ENCODE results near the gene MAST3. TPM values are rescaled to one million over a fixed set of nuclear protein-coding genes. Genes with fewer than 3 reads are reported as not detected.

MAST3 gene
- total and polyA plus RNA-seq, 2 donors (not counting 3 experiments of a cell fraction or from before 2014, with no cell fraction given): 1.5 to 2.7 TPM

GRCh38 chr19:18110609-18111232 is 13.1 kb downstream of the MAST3 start:
- ChIA-PET POLR2A (no interaction called here), CTCF (interaction anchor here (0.6 to 6.4 kb wide), 10 partner anchors 11 to 260 kb away, joined by 3 to 210 read pairs (median 4); partner anchors contain the start of gene PIK3R2)
- TF ChIP-seq EZH2 (IDR thresholded peaks at IDR 0.05; ENCODE audit: borderline replicate concordance, low read depth, low read length, severe bottlenecking) (no peak), MYC (IDR thresholded peaks at IDR 0.05; ENCODE audit: low read depth, low read length) (no peak), GATA2 (IDR thresholded peaks at IDR 0.05; ENCODE audit: insufficient read depth, insufficient read length, low read depth, low read length) (no peak), CTCF (IDR thresholded peaks at IDR 0.05; ENCODE audit: extremely low read depth in 1 of 2, insufficient read depth in 1 of 2, low read depth in 1 of 2, low read length in 2 of 2) (no peak), MAX (IDR thresholded peaks at IDR 0.05; ENCODE audit: insufficient read depth, insufficient read length) (no peak), JUN (IDR thresholded peaks at IDR 0.05; ENCODE audit: borderline replicate concordance, insufficient read depth, insufficient read length, low read depth) (no peak), POLR2AphosphoS5 (IDR thresholded peaks at IDR 0.05; ENCODE audit: insufficient read depth, low read depth, low read length) (no peak)
- no peak for DNase-seq (ENCODE audit: low read depth, low spot score)
- FAIRE-seq: no peak
- Histone ChIP-seq H3K4me2 (ENCODE audit: insufficient read depth, low read length) (no peak overlapping the region), H3K4me1 (ENCODE audit: control insufficient read depth, extremely low read depth, insufficient read depth, low read length) (no peaks in the 10 kb centered on the region), H3K9me1 (replicated peaks; ENCODE audit: control insufficient read depth, extremely low read depth, insufficient read depth, low read length) (no peaks in the 10 kb centered on the region), H4K20me1 (replicated peaks; ENCODE audit: control insufficient read depth, extremely low read depth, insufficient read depth, low read length) (no peaks in the 10 kb centered on the region), H3K27ac (ENCODE audit: insufficient read depth, low read depth, low read length) (no peak overlapping the region), H3K9ac (replicated peaks; ENCODE audit: extremely low read depth, insufficient read depth, low read length) (no peak overlapping the region), H3K9me3 (replicated peaks; ENCODE audit: control insufficient read depth, insufficient read depth, low read length) (no peaks in the 10 kb centered on the region), H2AFZ (ENCODE audit: low read depth, low read length) (no peak overlapping the region), H3K4me3 (replicated peaks in 1 of 3; ENCODE audit: insufficient read depth in 1 of 3, low read depth in 1 of 3, low read length in 3 of 3) (no peak overlapping the region), H3K27me3 (ENCODE audit: control insufficient read depth in 2 of 2, insufficient read depth in 2 of 2, low read length in 2 of 2) (peaks cover 0 to 7% of the 10 kb centered on the region in 2 experiments), H3K36me3 (ENCODE audit: control insufficient read depth in 2 of 2, extremely low read depth in 1 of 2, insufficient read depth in 2 of 2, low read length in 2 of 2) (no peaks in the 10 kb centered on the region), H3K79me2 (ENCODE audit: control insufficient read depth, insufficient read depth, low read length) (no peaks in the 10 kb centered on the region)
- BruUV-seq (replicated peaks): no TSS peak
- intact Hi-C loops (cut with micrococcal nuclease): loop anchor here (10.0 kb wide), 1 partner anchor 214 kb away; the partner anchor contains the start of gene LSM4
- dilution Hi-C loops (cut with MboI; ENCODE audit: extremely low pct_ligation_motif_present, low sequenced_read_pairs): no loop called here

Measured in endothelial cell of umbilical vein (primary cell).